PC-3 (cell line): ENCODE measurements around the gene AKAP7.

Source experiments
- EZH2 ChIP-seq: fragments of 300-600 bp; sonication (generic); IDR thresholded peaks from one replicate; pipeline ENCODE4 v1.6.1; 2017; ENCODE audit warnings: antibody characterized with exemption, mild to moderate bottlenecking, low read length; ENCODE audit not compliant: unreplicated experiment
- TF ChIP-seq, protein P1 (sequence below): fragments of 300-600 bp; sonication (generic); conservative IDR thresholded peaks from 2 replicates; pipeline ENCODE4 v1.5.1; 2017; ENCODE audit warnings: antibody characterized with exemption, low read depth, mild to moderate bottlenecking, low read length

DNA sequence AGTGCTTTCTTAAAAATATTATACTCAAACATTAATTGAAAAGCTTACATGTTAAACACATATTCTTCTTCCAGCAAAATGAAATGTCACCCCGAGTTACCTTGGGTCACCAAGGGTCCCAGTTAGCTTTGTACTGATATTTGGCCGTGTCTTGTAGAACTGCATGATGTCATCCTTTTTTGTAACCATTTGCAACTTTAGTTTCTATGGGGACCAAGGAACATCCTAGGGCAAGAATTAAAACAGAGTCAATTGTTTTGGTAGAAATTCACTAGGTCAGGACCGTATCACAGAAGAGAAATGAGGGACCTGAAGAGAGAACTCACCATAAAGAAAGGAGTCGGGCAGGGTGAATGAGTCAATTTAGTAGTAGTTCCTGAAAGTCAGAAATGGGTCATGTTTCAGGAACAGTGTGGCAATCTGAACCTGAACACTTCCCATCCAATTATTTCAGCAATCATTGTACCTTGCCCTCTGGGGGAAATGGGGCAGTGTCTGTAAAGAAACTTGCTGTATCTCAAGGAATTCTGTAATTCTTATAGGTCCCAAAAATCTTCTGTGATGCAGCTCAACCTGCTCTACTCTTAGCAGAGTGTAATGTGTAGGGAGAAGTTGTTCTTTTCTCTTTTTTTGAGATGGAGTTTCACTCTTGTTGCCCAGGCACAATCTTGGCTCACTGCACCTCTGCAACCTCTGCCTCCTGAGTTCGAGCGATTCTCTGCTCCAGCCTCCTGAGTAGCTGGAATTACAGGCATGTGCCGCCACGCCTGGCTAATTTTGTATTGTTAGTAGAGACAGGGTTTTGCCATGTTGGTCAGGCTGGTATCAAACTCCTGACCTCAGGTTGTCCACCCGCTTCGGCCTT lies 5.3 kb upstream of the AKAP7 start:
- TF ChIP-seq, protein P1, sequence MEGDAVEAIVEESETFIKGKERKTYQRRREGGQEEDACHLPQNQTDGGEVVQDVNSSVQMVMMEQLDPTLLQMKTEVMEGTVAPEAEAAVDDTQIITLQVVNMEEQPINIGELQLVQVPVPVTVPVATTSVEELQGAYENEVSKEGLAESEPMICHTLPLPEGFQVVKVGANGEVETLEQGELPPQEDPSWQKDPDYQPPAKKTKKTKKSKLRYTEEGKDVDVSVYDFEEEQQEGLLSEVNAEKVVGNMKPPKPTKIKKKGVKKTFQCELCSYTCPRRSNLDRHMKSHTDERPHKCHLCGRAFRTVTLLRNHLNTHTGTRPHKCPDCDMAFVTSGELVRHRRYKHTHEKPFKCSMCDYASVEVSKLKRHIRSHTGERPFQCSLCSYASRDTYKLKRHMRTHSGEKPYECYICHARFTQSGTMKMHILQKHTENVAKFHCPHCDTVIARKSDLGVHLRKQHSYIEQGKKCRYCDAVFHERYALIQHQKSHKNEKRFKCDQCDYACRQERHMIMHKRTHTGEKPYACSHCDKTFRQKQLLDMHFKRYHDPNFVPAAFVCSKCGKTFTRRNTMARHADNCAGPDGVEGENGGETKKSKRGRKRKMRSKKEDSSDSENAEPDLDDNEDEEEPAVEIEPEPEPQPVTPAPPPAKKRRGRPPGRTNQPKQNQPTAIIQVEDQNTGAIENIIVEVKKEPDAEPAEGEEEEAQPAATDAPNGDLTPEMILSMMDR, result no peak
- no peak for TF ChIP-seq EZH2
